SHP77 (cell line): ENCODE data around the gene AGAP9.
"Not testable (repeated sequence)": the region's sequence is repeated elsewhere in the genome, so short reads cannot be mapped to it uniquely, and the experiment has no call there.

Source experiments
- DNase-seq, 2 experiments: peaks; one replicate each; lab custom pipeline; 2025; lab: John Stamatoyannopoulos, UW

Gene AGAP9

GRCh38 chr10:47485943-47486342 lies 37.5 kb downstream of the AGAP9 start:
- DNase-seq: not testable (repeated sequence)

GRCh38 chr10:47484786-47485185 lies 38.7 kb downstream of the AGAP9 start:
- DNase-seq: not testable (repeated sequence)

GRCh38 chr10:47483923-47484322 lies 39.5 kb downstream of the AGAP9 start, which contains the start of gene ANXA8:
ANXA8 (minus strand) TSS chr10:47484115; CDS start chr10:47483933, 182 bp downstream.
- DNase-seq: not testable (repeated sequence)

GRCh38 chr10:47482367-47482766 lies 41.1 kb downstream of the AGAP9 start:
- not testable (repeated sequence) for DNase-seq

GRCh38 chr10:47481768-47482181 lies 41.7 kb downstream of the AGAP9 start:
- not testable (repeated sequence) for DNase-seq

GRCh38 chr10:47481182-47481766 lies 42.2 kb downstream of the AGAP9 start:
- DNase-seq: not testable (repeated sequence)

GRCh38 chr10:47480133-47480532 lies 43.3 kb downstream of the AGAP9 start:
- not testable (repeated sequence) for DNase-seq

- not testable (repeated sequence) for DNase-seq
Measured at GRCh38 chr10:47478114-47478513, 45.3 kb downstream of the AGAP9 start.

GRCh38 chr10:47477078-47477477 lies 46.4 kb downstream of the AGAP9 start:
- DNase-seq: not testable (repeated sequence)

- not testable (repeated sequence) for DNase-seq
Measured at GRCh38 chr10:47475101-47475500, 48.3 kb downstream of the AGAP9 start.

GRCh38 chr10:47473516-47473915 lies 49.9 kb downstream of the AGAP9 start:
- not testable (repeated sequence) for DNase-seq

GRCh38 chr10:47472647-47473046 lies 50.8 kb downstream of the AGAP9 start:
- DNase-seq: not testable (repeated sequence)

GRCh38 chr10:47472072-47472471 lies 51.4 kb downstream of the AGAP9 start:
- not testable (repeated sequence) for DNase-seq

- not testable (repeated sequence) for DNase-seq
Measured at GRCh38 chr10:47468731-47469528, 54.5 kb downstream of the AGAP9 start.

- DNase-seq: not testable (repeated sequence)
Measured at GRCh38 chr10:47467957-47468356, 55.5 kb downstream of the AGAP9 start.

GRCh38 chr10:47467458-47467857 lies 56.0 kb downstream of the AGAP9 start:
- DNase-seq: not testable (repeated sequence)

GRCh38 chr10:47465216-47465917 lies 58.1 kb downstream of the AGAP9 start:
- DNase-seq: not testable (repeated sequence)

GRCh38 chr10:47462577-47463358 lies 60.7 kb downstream of the AGAP9 start:
- DNase-seq: not testable (repeated sequence)

- not testable (repeated sequence) for DNase-seq
Measured at GRCh38 chr10:47461261-47461687, 62.2 kb downstream of the AGAP9 start.

GRCh38 chr10:47458466-47459154 lies 64.8 kb downstream of the AGAP9 start:
- DNase-seq: no peak

GRCh38 chr10:47457826-47458225 lies 65.6 kb downstream of the AGAP9 start:
- no peak for DNase-seq
